IMR-90 (cell line): ENCODE measurements around the gene EIF6. TPM values are rescaled to one million over a fixed set of nuclear protein-coding genes. Genes with fewer than 3 reads are reported as not detected.

Source experiments
- ATAC-seq: fragments of 200-7000 bp; cut with Tn5 transposase; 2 replicates; pipeline ENCODE4 v1.9.1; 2020; ENCODE audit warnings: low read depth, mild to moderate bottlenecking, moderate library complexity
- Bru-seq: library from RNA; stranded (reverse); fragments of 400-500 nt; gene quantifications from one replicate; lab custom pipeline; 2021; lab: Mats Ljungman, UMichigan
- BruChase-seq, 2 experiments: library from RNA; stranded (reverse); fragments of 400-500 nt; gene quantifications; one replicate each; lab custom pipeline; 2021; lab: Mats Ljungman, UMichigan
- BruUV-seq: library from RNA; stranded (reverse); fragments of 400-500 nt; replicated peaks from 2 replicates; lab custom pipeline; 2021; lab: Mats Ljungman, UMichigan
- CTCF ChIA-PET: fragments of 300-600 bp; formaldehyde crosslinking; extraction: SDS; loops from one replicate; lab custom pipeline; 2021; ENCODE audit warnings: antibody characterized with exemption; lab: Yijun Ruan, JAX
- POLR2A ChIA-PET: fragments of 300-600 bp; sonication (Branson Sonifier 250); formaldehyde crosslinking; loops from one replicate; lab custom pipeline; 2022; ENCODE audit warnings: antibody characterized with exemption; ENCODE audit not compliant: unreplicated experiment; lab: Charles Lee
- DNase-seq: peaks from one replicate; pipeline ENCODE4 v3.0.0; 2013
- H2AFZ ChIP-seq: replicated peaks from 2 replicates; pipeline ENCODE3; 2013; ENCODE audit warnings: low read length, mild to moderate bottlenecking; ENCODE audit not compliant: poor library complexity
- H2AK5ac ChIP-seq: 2 replicates; pipeline ENCODE4 v1.6.1; 2013; ENCODE audit warnings: low read depth, low read length, inconsistent platforms
- H2AK9ac ChIP-seq: replicated peaks from 2 replicates; pipeline ENCODE3; 2013; ENCODE audit warnings: mild to moderate bottlenecking, low read depth, low read length, moderate library complexity; ENCODE audit not compliant: poor library complexity
- H2BK120ac ChIP-seq: 2 replicates; pipeline ENCODE4 v1.6.1; 2013; ENCODE audit warnings: low read depth, low read length, inconsistent platforms
- H2BK15ac ChIP-seq: 3 replicates; pipeline ENCODE4 v1.6.1; 2013; ENCODE audit warnings: low read depth, low read length, inconsistent platforms
- H2BK20ac ChIP-seq: 2 replicates; pipeline ENCODE4 v1.6.1; 2013; ENCODE audit warnings: low read depth, mild to moderate bottlenecking, inconsistent platforms, low read length, moderate library complexity
- H2BK5ac ChIP-seq: 2 replicates; pipeline ENCODE4 v1.6.1; 2013; ENCODE audit warnings: mild to moderate bottlenecking, low read depth, low read length, inconsistent platforms; ENCODE audit not compliant: poor library complexity, severe bottlenecking
- H3K14ac ChIP-seq: replicated peaks from 2 replicates; pipeline ENCODE4 v1.6.1; 2013; ENCODE audit warnings: low read depth, low read length, inconsistent platforms
- H3K18ac ChIP-seq: 2 replicates; pipeline ENCODE4 v1.6.1; 2013; ENCODE audit warnings: low read depth, low read length, control low read depth
- H3K23ac ChIP-seq: 2 replicates; pipeline ENCODE4 v1.6.1; 2013; ENCODE audit warnings: low read depth, low read length, inconsistent platforms
- H3K27ac ChIP-seq: 2 replicates; pipeline ENCODE4 v1.5.1; 2013; ENCODE audit warnings: mild to moderate bottlenecking, control low read depth, low read length; ENCODE audit not compliant: insufficient read depth
- H3K27me3 ChIP-seq: 2 replicates; pipeline ENCODE4 v1.6.1; 2013; ENCODE audit warnings: low read length; ENCODE audit not compliant: control insufficient read depth, insufficient read depth
- H3K36me3 ChIP-seq: 2 replicates; pipeline ENCODE4 v1.6.1; 2013; ENCODE audit warnings: low read length, mixed read lengths; ENCODE audit not compliant: control insufficient read depth, insufficient read depth
- H3K4ac ChIP-seq: 2 replicates; pipeline ENCODE4 v1.6.1; 2013; ENCODE audit warnings: low read depth, low read length, inconsistent platforms
- H3K4me1 ChIP-seq: 2 replicates; pipeline ENCODE4 v1.6.1; 2013; ENCODE audit warnings: low read length, mixed read lengths; ENCODE audit not compliant: control insufficient read depth, insufficient read depth
- H3K4me2 ChIP-seq: 2 replicates; pipeline ENCODE4 v1.6.1; 2013; ENCODE audit warnings: low read depth, mild to moderate bottlenecking, control low read depth, low read length, moderate library complexity
- H3K4me3 ChIP-seq: 2 replicates; pipeline ENCODE4 v1.5.1; 2013; ENCODE audit warnings: low read depth, mild to moderate bottlenecking, control low read depth, low read length, moderate library complexity; ENCODE audit not compliant: insufficient read depth
- H3K56ac ChIP-seq: 2 replicates; pipeline ENCODE4 v1.6.1; 2013; ENCODE audit warnings: low read length, inconsistent platforms; ENCODE audit not compliant: insufficient read depth; ENCODE audit errors: extremely low read depth
- H3K79me1 ChIP-seq, 2 experiments: 2 replicates each; pipeline ENCODE4 v1.6.1; 2013; ENCODE audit warnings: low read length in 2 of 2, inconsistent platforms in 1 of 2, low read depth in 1 of 2
- H3K9ac ChIP-seq: 2 replicates; pipeline ENCODE4 v1.6.1; 2013; ENCODE audit warnings: low read depth, low read length, control low read depth
- H3K9me1 ChIP-seq: 2 replicates; pipeline ENCODE4 v1.6.1; 2013; ENCODE audit warnings: low read length, inconsistent platforms; ENCODE audit not compliant: insufficient read depth
- H3K9me3 ChIP-seq: 2 replicates; pipeline ENCODE4 v1.6.1; 2013; ENCODE audit warnings: low read length; ENCODE audit not compliant: control insufficient read depth, insufficient read depth
- H4K20me1 ChIP-seq: 2 replicates; pipeline ENCODE4 v1.6.1; 2013; ENCODE audit warnings: low read length, inconsistent platforms; ENCODE audit not compliant: insufficient read depth
- H4K5ac ChIP-seq: 2 replicates; pipeline ENCODE4 v1.6.1; 2013; ENCODE audit warnings: mild to moderate bottlenecking, low read depth, low read length, control low read depth
- H4K8ac ChIP-seq, 2 experiments: 2 replicates each; pipeline ENCODE4 v1.6.1; 2013; ENCODE audit warnings: low read depth in 2 of 2, low read length in 2 of 2, control low read depth in 1 of 2, inconsistent platforms in 1 of 2
- H4K91ac ChIP-seq: 2 replicates; pipeline ENCODE4 v1.6.1; 2013; ENCODE audit warnings: low read depth, low read length, inconsistent platforms; ENCODE audit not compliant: insufficient read depth
- BHLHE40 ChIP-seq: fragments of 150-350 bp; IDR thresholded peaks from 2 replicates; pipeline ENCODE4 v1.6.1; 2016; ENCODE audit warnings: mild to moderate bottlenecking, low read depth, low read length
- CEBPB ChIP-seq: IDR thresholded peaks from 2 replicates; pipeline ENCODE4 v1.6.1; 2012; ENCODE audit warnings: low read depth, low read length, improper control_type of control experiment
- CHD1 ChIP-seq: IDR thresholded peaks from 2 replicates; pipeline ENCODE4 v1.6.1; 2012; ENCODE audit warnings: low read depth, low read length, improper control_type of control experiment
- ELK1 ChIP-seq: fragments of 150-350 bp; IDR thresholded peaks from 2 replicates; pipeline ENCODE4 v1.6.1; 2016; ENCODE audit warnings: low read depth, mild to moderate bottlenecking, low read length, moderate library complexity, borderline replicate concordance
- FOS ChIP-seq: fragments of 150-350 bp; IDR thresholded peaks from 2 replicates; pipeline ENCODE4 v1.6.1; 2016; ENCODE audit warnings: low read depth, low read length
- MAFK ChIP-seq: IDR thresholded peaks from 2 replicates; pipeline ENCODE4 v1.6.1; 2012; ENCODE audit warnings: low read depth, low read length, improper control_type of control experiment
- NFE2L2 ChIP-seq: fragments of 150-350 bp; IDR thresholded peaks from 2 replicates; pipeline ENCODE4 v1.6.1; 2016; ENCODE audit warnings: low read depth, mild to moderate bottlenecking, low read length
- POLR2A ChIP-seq: IDR thresholded peaks from 2 replicates; pipeline ENCODE4 v1.6.1; 2012; ENCODE audit warnings: mild to moderate bottlenecking, low read depth, low read length
- RAD21 ChIP-seq: IDR thresholded peaks from 2 replicates; pipeline ENCODE4 v1.6.1; 2012; ENCODE audit warnings: low read length, improper control_type of control experiment
- RCOR1 ChIP-seq: IDR thresholded peaks from 2 replicates; pipeline ENCODE4 v1.6.1; 2012; ENCODE audit warnings: mild to moderate bottlenecking, low read length, improper control_type of control experiment; ENCODE audit not compliant: insufficient replicate concordance
- RFX5 ChIP-seq: IDR thresholded peaks from 2 replicates; pipeline ENCODE4 v1.8.0; 2012; ENCODE audit warnings: low read depth, mild to moderate bottlenecking, low read length, moderate library complexity
- WGBS, 2 experiments: methylation state at CpG; one replicate each; pipeline versions ENCODE4 v1.1.5 to v1.1.7; 2013; ENCODE audit warnings: missing lambda C conversion rate in 2 of 2; ENCODE audit not compliant: insufficient read length in 1 of 2; ENCODE audit errors: extremely low coverage in 2 of 2; 5-methylcytosine and 5-hydroxymethylcytosine counted together
- dilution Hi-C: fragments of 300-500 bp; cut with HindIII; formaldehyde crosslinking; loops from one replicate; pipeline ENCODE4 v1.14.3; 2018; ENCODE audit warnings: low sequenced_read_pairs; ENCODE audit not compliant: unreplicated experiment
- in situ Hi-C: fragments of 300-500 bp; cut with MboI; formaldehyde crosslinking; loops from 3 replicates; pipeline ENCODE4 v1.14.3; 2019; ENCODE audit warnings: low sequenced_read_pairs, inconsistent platforms, mixed read lengths
- intact Hi-C: fragments of 100-400 bp; cut with micrococcal nuclease; formaldehyde crosslinking; loops from 2 replicates; pipeline ENCODE4 v1.10.0; 2022
- long read RNA-seq: library from polyadenylated mRNA; unstranded; transcript quantifications from one replicate; pipeline ENCODE4 v2.0.0, GENCODE V29; 2021; ENCODE audit not compliant: unreplicated experiment
- polyA plus RNA-seq, 3 experiments: library from polyadenylated mRNA; depleted of rRNA; stranded (reverse); fragments of >200 nt; gene quantifications; 2 replicates each; pipeline ENCODE4 v1.2.3, GENCODE V29; 2012; ENCODE audit warnings: low replicate concordance in 1 of 3
- total RNA-seq: library from RNA; depleted of rRNA; stranded (reverse); fragments of >200 nt; gene quantifications from 2 replicates; pipeline ENCODE4 v1.2.3, GENCODE V29; 2012; rRNA removed
- TF ChIP-seq, protein P1 (sequence below): conservative IDR thresholded peaks from 2 replicates; pipeline ENCODE4 v1.5.1; 2012; ENCODE audit warnings: mild to moderate bottlenecking, low read depth, low read length, improper control_type of control experiment

The EIF6 gene
- total RNA-seq = 215 and 227 TPM in 2 replicates
- 215 and 258 TPM in 2 replicates for polyA plus RNA-seq (2012; rRNA removed)
- polyA plus RNA-seq (2012; cell fraction: cytosol; rRNA removed) = 163 and 323 TPM in 2 replicates
- 385 and 588 TPM in 2 replicates for polyA plus RNA-seq (2012; cell fraction: nucleus; rRNA removed; ENCODE audit: low replicate concordance)
- percentile 87 among the genes with signal in this experiment for Bru-seq, nascent RNA
- percentile 80 among the genes with signal in this experiment for BruChase-seq, experiment 1, labeled RNA remaining after a 6-hour chase
- BruChase-seq, experiment 2, labeled RNA remaining after a 2-hour chase = percentile 75 among the genes with signal in this experiment
- long read RNA-seq, transcript EIF6-201 (6 exons, 1,252 nt) = minor isoform, 47 of 139 reads
- long read RNA-seq, transcript EIF6-203 (7 exons, 1,289 nt) = major isoform, 67 of 139 reads
- long read RNA-seq, partial matches to known transcripts = 13 of 139 reads
- long read RNA-seq, other reads (novel, unspliced or antisense) = 10 of 139 reads

DNA sequence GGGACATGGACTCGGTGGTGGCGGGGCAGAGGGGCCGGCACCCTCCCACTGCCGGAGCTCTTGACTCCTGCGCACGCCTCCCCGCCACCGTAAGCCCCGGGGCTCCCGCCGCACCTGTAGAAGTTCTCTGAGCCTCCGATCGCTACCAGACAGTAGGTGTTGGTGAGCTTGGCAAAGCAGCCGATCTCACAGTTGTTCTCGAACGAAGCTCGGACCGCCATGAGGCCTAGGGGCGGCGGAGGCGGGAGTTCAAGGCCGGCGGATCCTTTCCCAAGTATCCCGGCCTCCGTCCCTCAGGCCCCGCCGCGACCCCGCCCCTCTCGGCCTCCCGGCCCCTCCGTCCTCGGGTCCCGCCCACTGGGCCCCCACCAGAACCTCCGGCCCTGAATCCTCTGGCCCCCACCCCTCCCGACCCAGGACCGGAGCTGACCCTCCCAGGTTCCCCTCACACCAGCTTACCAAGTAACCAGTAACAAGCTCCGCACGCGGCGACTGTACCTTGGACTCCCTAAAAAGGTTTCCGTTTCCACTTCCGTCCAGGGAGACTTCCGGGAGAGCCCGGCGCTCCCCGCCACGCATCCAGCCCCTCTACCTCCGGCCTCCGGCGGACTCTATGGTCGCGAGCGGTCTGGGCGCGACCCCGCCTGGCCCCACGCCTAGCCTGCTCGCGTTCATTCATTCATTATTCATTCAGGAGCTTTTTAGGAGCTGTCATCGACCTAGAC, at the start of gene EIF6:
EIF6 (minus strand) TSS at position 506 of the 725 bp plus-strand sequence; CDS start at position 221, 285 bp downstream.
- H3K9me1 ChIP-seq = peaks cover 9% of the 10 kb centered on the region
- CTCF ChIA-PET = interaction anchor here (1.2 kb wide), 1 partner anchor 20 kb away, joined by 4 read pairs; no protein-coding TSS in a partner anchor
- POLR2A ChIA-PET = interaction anchor here (0.5 to 1.9 kb wide), 10 partner anchors 8 to 1793 kb away, joined by 3 to 14 read pairs (median 4); partner anchors contain the start of gene RBM39
- in situ Hi-C loops = no loop called here
- H4K8ac ChIP-seq = peak within 1 kb of the TSS; percentile 95 to 98
- no TSS peak for BruUV-seq
- dilution Hi-C loops = no loop called here
- intact Hi-C loops = no loop called here
- peak within 1 kb of the TSS; percentile 93 for H2BK120ac ChIP-seq
- peak within 1 kb of the TSS; percentile 99 for H3K4ac ChIP-seq
- H3K4me1 ChIP-seq = peaks cover 5% of the 10 kb centered on the region
- H3K9ac ChIP-seq = peak within 1 kb of the TSS; percentile 87
- H4K5ac ChIP-seq = peak within 1 kb of the TSS; percentile 98
- peak within 1 kb of the TSS; percentile 100 for H3K14ac ChIP-seq
- no peaks in the 10 kb centered on the region for H3K9me3 ChIP-seq
- H3K27ac ChIP-seq = peak within 1 kb of the TSS; percentile 91
- peak within 1 kb of the TSS; percentile 59; the same call in 2 of the 3 replicates for H2BK15ac ChIP-seq
- H3K79me1 ChIP-seq = peaks cover 6 to 59% of the 10 kb centered on the region in 2 experiments
- H4K20me1 ChIP-seq = 0 out of 2 replicates have a peak, but pooled peaks cover 4% of the 10 kb centered on the region
- peak within 1 kb of the TSS; percentile 97 for H2AK9ac ChIP-seq
- peak; percentile 87 for DNase-seq
- H2BK20ac ChIP-seq = peak within 1 kb of the TSS; percentile 73
- H2AFZ ChIP-seq = peak within 1 kb of the TSS; percentile 97
- no peaks in the 10 kb centered on the region for H3K27me3 ChIP-seq
- H3K18ac ChIP-seq = peak within 1 kb of the TSS; percentile 68
- H3K4me2 ChIP-seq = peak within 1 kb of the TSS; percentile 97
- peak within 1 kb of the TSS; percentile 96 for H2AK5ac ChIP-seq
- peaks cover 17% of the 10 kb centered on the region for H3K36me3 ChIP-seq
- 2% methylated on average over 26 of the region's 61 CpGs; no CpG with 5 or more reads in 1 of the 2 experiments for WGBS, 2 experiments
- peak within 1 kb of the TSS; percentile 88 for H3K56ac ChIP-seq
- peak within 1 kb of the TSS; percentile 95 for H4K91ac ChIP-seq
- peak within 1 kb of the TSS; percentile 96 for H3K23ac ChIP-seq
- peak; percentile 89 for ATAC-seq
- peak within 1 kb of the TSS; percentile 82 for H3K4me3 ChIP-seq
- peak within 1 kb of the TSS; percentile 82 for H2BK5ac ChIP-seq
- no peak for TF ChIP-seq FOS
- no peak for TF ChIP-seq RCOR1
- TF ChIP-seq CHD1 = no peak
- peak; percentile 55; the same call in 1 of the 2 replicates for TF ChIP-seq ELK1
- TF ChIP-seq BHLHE40 = no peak; the same call in 1 of the 2 replicates
- no peak for TF ChIP-seq RAD21
- TF ChIP-seq MAFK = no peak
- TF ChIP-seq RFX5 = no peak
- no peak for TF ChIP-seq NFE2L2
- TF ChIP-seq, protein P1, sequence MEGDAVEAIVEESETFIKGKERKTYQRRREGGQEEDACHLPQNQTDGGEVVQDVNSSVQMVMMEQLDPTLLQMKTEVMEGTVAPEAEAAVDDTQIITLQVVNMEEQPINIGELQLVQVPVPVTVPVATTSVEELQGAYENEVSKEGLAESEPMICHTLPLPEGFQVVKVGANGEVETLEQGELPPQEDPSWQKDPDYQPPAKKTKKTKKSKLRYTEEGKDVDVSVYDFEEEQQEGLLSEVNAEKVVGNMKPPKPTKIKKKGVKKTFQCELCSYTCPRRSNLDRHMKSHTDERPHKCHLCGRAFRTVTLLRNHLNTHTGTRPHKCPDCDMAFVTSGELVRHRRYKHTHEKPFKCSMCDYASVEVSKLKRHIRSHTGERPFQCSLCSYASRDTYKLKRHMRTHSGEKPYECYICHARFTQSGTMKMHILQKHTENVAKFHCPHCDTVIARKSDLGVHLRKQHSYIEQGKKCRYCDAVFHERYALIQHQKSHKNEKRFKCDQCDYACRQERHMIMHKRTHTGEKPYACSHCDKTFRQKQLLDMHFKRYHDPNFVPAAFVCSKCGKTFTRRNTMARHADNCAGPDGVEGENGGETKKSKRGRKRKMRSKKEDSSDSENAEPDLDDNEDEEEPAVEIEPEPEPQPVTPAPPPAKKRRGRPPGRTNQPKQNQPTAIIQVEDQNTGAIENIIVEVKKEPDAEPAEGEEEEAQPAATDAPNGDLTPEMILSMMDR = no peak
- no peak for TF ChIP-seq CEBPB
- peak; percentile 86 for TF ChIP-seq POLR2A
